Prostate gland (tissue), 2 donors: ENCODE data around the gene EREG.

Experiments used
- POLR2A ChIP-seq: fragments of 450-650 bp; IDR thresholded peaks from one replicate; pipeline ENCODE4 v1.6.1; 2016; ENCODE audit warnings: antibody characterized with exemption, mild to moderate bottlenecking
- TF ChIP-seq, protein P1 (sequence below), 4 experiments: fragments of 200-600 bp in 2 of 4; fragments of 450-650 bp in 2 of 4; sonication (generic) in 2 of 4; IDR thresholded peaks; 1 replicate in 3 of 4; 2 replicates in 1 of 4; pipeline ENCODE4 v1.5.1; 2016 to 2019; ENCODE audit warnings: antibody characterized with exemption in 4 of 4, mild to moderate bottlenecking in 2 of 4, moderate library complexity in 2 of 4

DNA sequence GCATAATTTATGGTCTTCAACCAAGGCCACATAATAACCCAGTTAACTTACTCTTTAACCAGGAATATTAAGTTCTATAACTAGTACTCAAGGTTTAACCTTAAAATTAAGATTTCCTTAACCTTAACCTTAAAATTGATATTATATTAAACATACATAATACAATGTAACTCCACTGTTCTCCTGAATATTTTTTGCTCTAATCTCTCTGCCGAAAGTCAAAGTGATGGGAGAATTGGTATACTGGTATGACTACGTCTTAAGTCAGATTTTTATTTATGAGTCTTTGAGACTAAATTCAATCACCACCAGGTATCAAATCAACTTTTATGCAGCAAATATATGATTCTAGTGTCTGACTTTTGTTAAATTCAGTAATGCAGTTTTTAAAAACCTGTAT lies 22.8 kb downstream of the EREG start:
- TF ChIP-seq, protein P1, sequence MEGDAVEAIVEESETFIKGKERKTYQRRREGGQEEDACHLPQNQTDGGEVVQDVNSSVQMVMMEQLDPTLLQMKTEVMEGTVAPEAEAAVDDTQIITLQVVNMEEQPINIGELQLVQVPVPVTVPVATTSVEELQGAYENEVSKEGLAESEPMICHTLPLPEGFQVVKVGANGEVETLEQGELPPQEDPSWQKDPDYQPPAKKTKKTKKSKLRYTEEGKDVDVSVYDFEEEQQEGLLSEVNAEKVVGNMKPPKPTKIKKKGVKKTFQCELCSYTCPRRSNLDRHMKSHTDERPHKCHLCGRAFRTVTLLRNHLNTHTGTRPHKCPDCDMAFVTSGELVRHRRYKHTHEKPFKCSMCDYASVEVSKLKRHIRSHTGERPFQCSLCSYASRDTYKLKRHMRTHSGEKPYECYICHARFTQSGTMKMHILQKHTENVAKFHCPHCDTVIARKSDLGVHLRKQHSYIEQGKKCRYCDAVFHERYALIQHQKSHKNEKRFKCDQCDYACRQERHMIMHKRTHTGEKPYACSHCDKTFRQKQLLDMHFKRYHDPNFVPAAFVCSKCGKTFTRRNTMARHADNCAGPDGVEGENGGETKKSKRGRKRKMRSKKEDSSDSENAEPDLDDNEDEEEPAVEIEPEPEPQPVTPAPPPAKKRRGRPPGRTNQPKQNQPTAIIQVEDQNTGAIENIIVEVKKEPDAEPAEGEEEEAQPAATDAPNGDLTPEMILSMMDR (IDR thresholded peaks at IDR 0.05): no peak
- no peak for TF ChIP-seq POLR2A
